OCI-LY7 (cell line): Measurements from ENCODE around the gene IQSEC1. TPM values are rescaled to one million over a fixed set of nuclear protein-coding genes. Genes with fewer than 3 reads are reported as not detected.

Source experiments
- BruUV-seq: library from RNA; stranded (reverse); fragments of 400-500 nt; replicated peaks from 2 replicates; lab custom pipeline; 2021; lab: Mats Ljungman, UMichigan
- CTCF ChIA-PET: fragments of 300-600 bp; sonication (Branson Sonifier 250); formaldehyde crosslinking; loops from one replicate; lab custom pipeline; 2022; ENCODE audit warnings: antibody characterized with exemption; ENCODE audit not compliant: unreplicated experiment; lab: Charles Lee
- POLR2A ChIA-PET: fragments of 300-600 bp; sonication (Branson Sonifier 250); formaldehyde crosslinking; loops from one replicate; lab custom pipeline; 2022; ENCODE audit warnings: antibody characterized with exemption; lab: Charles Lee
- DNase-seq: peaks from one replicate; pipeline ENCODE4 v3.0.0-alpha.2; 2015; ENCODE audit warnings: low spot score
- H2AFZ ChIP-seq: fragments of 200-600 bp; sonication (generic), shearing (Covaris generic); 2 replicates; pipeline ENCODE4 v1.6.1; 2014; ENCODE audit warnings: mild to moderate bottlenecking, antibody characterized with exemption, low read length, moderate library complexity
- H3K27ac ChIP-seq: fragments of 200-600 bp; sonication (generic); 2 replicates; pipeline ENCODE4 v1.5.1; 2014; ENCODE audit warnings: mixed run types, low read depth, mild to moderate bottlenecking, moderate library complexity, low read length, inconsistent platforms; ENCODE audit not compliant: poor library complexity, severe bottlenecking
- H3K36me3 ChIP-seq: fragments of 200-600 bp; sonication (generic); 2 replicates; pipeline ENCODE4 v1.6.1; 2014; ENCODE audit warnings: mild to moderate bottlenecking, antibody characterized with exemption, low read length, moderate library complexity, mixed read lengths; ENCODE audit not compliant: insufficient read depth
- H3K4me1 ChIP-seq: fragments of 200-600 bp; sonication (generic); 2 replicates; pipeline ENCODE4 v1.5.1; 2014; ENCODE audit warnings: mild to moderate bottlenecking, low read length; ENCODE audit not compliant: insufficient read depth, poor library complexity, severe bottlenecking
- H3K4me2 ChIP-seq: fragments of 200-600 bp; sonication (generic); 2 replicates; pipeline ENCODE4 v1.6.1; 2014; ENCODE audit warnings: mild to moderate bottlenecking, low read length
- H3K4me3 ChIP-seq: fragments of 200-600 bp; sonication (generic); 2 replicates; pipeline ENCODE4 v1.5.1; 2014; ENCODE audit warnings: mild to moderate bottlenecking, low read depth, low read length; ENCODE audit not compliant: poor library complexity, severe bottlenecking
- H3K79me2 ChIP-seq: fragments of 200-600 bp; sonication (generic); 2 replicates; pipeline ENCODE4 v1.6.1; 2016; ENCODE audit warnings: low read depth, mild to moderate bottlenecking, low read length, moderate library complexity, mixed read lengths; ENCODE audit not compliant: insufficient read depth
- H3K9me2 ChIP-seq: fragments of 200-600 bp; sonication (generic); 2 replicates; pipeline ENCODE4 v1.6.1; 2016; ENCODE audit warnings: mild to moderate bottlenecking, low read length, mixed read lengths; ENCODE audit not compliant: insufficient read depth
- H3K9me3 ChIP-seq: fragments of 200-600 bp; sonication (generic); 2 replicates; pipeline ENCODE4 v1.6.1; 2014; ENCODE audit warnings: mild to moderate bottlenecking, mixed run types, low read length, mixed read lengths
- H4K20me1 ChIP-seq: fragments of 200-600 bp; sonication (generic); 2 replicates; pipeline ENCODE4 v1.6.1; 2014; ENCODE audit warnings: mild to moderate bottlenecking, antibody characterized with exemption, low read length, moderate library complexity, mixed read lengths; ENCODE audit not compliant: insufficient read depth
- CTCF ChIP-seq: fragments of 200-600 bp; sonication (generic); conservative IDR thresholded peaks from 2 replicates; pipeline ENCODE4 v1.5.1; 2014; ENCODE audit warnings: mild to moderate bottlenecking, antibody characterized with exemption, low read length, moderate library complexity, mixed read lengths
- EZH2phosphoT487 ChIP-seq: fragments of 200-600 bp; sonication (generic); IDR thresholded peaks from 2 replicates; pipeline ENCODE4 v1.6.1; 2018; ENCODE audit warnings: low read depth, borderline replicate concordance, mild to moderate bottlenecking, mixed run types, antibody characterized with exemption, low read length, moderate library complexity, mixed read lengths
- intact Hi-C: fragments of 100-400 bp; cut with micrococcal nuclease; formaldehyde crosslinking; loops from one replicate; pipeline ENCODE4 v1.10.0; 2022; ENCODE audit not compliant: unreplicated experiment
- total RNA-seq, 2 experiments: library from RNA; depleted of rRNA in 1 of 2; stranded (reverse); fragments of >200 nt in 1 of 2; shearing (Covaris generic) in 1 of 2; gene quantifications; 2 replicates each; pipeline ENCODE4 v1.2.3, GENCODE V29; 2014 to 2022

IQSEC1 gene
- total RNA-seq, 2 experiments from 2014 or later = 25.2 to 70.1 TPM

GRCh38 chr3:12954180-12954579 lies 119.0 kb downstream of the IQSEC1 start:
- POLR2A ChIA-PET = no interaction called here

GRCh38 chr3:12953201-12953995 lies 119.8 kb downstream of the IQSEC1 start:
- Histone ChIP-seq H3K79me2 (no peaks in the 10 kb centered on the region; the same call in 1 of the 2 replicates), H3K27ac (no peak overlapping the region), H3K4me2 (no peak overlapping the region), H3K9me3 (no peaks in the 10 kb centered on the region), H4K20me1 (0 out of 2 replicates have a peak, but pooled peaks cover 2% of the 10 kb centered on the region), H3K36me3 (0 out of 2 replicates have a peak, but pooled peaks cover 2% of the 10 kb centered on the region), H2AFZ (no peak overlapping the region), H3K4me1 (peaks cover 18% of the 10 kb centered on the region), H3K9me2 (no peaks in the 10 kb centered on the region), H3K4me3 (no peak overlapping the region)
- CTCF ChIA-PET = no interaction called here
- intact Hi-C loops = no loop called here
- no peak for DNase-seq
- TF ChIP-seq CTCF = no peak
- no peak for TF ChIP-seq EZH2phosphoT487
- BruUV-seq = no TSS peak
- POLR2A ChIA-PET = no interaction called here

More at GRCh38 chr3:12954180-12954579, 119.0 kb downstream of the IQSEC1 start:
- H3K4me1 ChIP-seq = peaks cover 18% of the 10 kb centered on the region
- H3K4me3 ChIP-seq = no peak overlapping the region
- H3K27ac ChIP-seq = no peak overlapping the region
- no peaks in the 10 kb centered on the region for H3K36me3 ChIP-seq
- H2AFZ ChIP-seq = no peak overlapping the region
- no peaks in the 10 kb centered on the region for H3K9me2 ChIP-seq
- H4K20me1 ChIP-seq = peaks cover 3% of the 10 kb centered on the region; the same call in 1 of the 2 replicates
- no TSS peak for BruUV-seq
- DNase-seq = no peak
- CTCF ChIA-PET = no interaction called here
- no peaks in the 10 kb centered on the region for H3K9me3 ChIP-seq
- H3K4me2 ChIP-seq = no peak overlapping the region
- H3K79me2 ChIP-seq = peaks cover under 1% of the 10 kb centered on the region; the same call in 1 of the 2 replicates
- intact Hi-C loops = no loop called here
- no peak for TF ChIP-seq CTCF
- TF ChIP-seq EZH2phosphoT487 = no peak
